ENCODE measurements around the gene BRSK2.

Gene BRSK2

DNA sequence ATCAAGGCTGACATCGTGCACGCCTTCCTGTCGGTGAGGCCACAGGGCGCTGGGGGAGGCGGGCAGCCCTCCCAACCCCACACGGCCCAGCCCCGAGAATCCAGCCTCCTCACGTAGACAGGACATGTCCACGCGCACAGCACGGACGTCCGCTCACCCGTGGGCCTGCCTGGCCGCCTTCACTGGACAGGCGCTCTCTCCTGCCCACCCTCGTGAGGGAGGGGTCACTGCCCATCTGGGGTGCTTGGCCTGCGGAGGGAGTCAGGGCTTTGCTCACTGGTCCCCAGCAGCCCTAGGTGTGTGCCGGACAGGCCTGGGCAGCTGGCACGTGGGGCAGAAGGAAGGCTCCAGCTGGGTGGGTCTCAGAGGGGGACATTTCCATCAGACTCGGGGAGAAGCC lies 64.8 kb downstream of the BRSK2 start:
- DNase-seq, result no peak

DNA sequence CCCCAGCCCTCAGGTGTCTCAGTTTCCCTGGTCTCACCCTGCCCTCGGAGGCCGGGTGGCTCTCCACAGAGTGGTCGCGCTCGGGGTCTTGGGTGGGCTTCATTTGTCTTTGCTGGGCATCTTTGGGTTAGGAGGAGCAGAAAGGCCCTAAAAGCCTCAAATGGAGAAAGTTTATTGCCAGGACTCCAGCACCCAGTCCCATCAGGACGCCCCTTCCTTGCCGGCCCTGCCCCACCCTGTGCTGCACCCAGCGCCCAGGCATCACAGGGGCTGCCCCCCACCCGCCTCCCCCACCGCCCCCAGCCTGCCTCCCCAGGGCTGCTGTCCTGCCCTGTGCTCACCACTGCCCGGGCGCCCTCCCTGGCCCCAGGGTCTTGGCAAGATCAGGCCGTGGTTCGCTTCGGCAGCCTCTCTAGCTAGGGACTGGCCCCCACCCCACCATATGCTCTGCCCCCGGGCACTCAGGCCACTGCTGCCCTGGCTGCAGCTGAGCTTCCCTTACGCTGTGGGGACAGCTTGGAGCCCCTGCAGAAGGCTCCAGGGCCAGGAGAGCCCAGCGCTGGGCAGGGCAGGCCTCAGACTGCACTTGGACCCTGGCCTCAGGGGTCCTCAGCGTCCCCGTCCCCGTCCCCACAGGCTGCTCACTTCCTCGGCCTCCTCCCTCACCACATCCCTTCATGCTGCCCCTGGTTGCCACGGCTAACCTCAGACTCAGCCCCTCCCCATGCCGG lies 65.5 kb downstream of the BRSK2 start:
- no peak for DNase-seq

DNA sequence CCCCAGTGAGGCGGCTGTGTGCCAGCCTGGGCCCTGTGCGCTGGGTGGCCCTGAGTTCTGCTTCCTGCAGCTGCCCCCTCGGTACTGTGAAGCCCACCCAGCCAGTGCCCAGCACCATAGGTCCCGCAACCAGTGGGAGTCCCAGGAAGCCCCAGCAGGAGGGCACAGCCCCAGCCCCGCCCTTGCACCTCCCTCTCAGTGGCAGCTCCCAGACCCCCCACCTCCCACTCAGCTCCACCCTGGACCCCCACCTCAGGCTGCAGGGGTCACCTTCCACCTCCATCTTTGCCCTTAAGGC lies 66.0 kb downstream of the BRSK2 start:
- DNase-seq, result no peak

DNA sequence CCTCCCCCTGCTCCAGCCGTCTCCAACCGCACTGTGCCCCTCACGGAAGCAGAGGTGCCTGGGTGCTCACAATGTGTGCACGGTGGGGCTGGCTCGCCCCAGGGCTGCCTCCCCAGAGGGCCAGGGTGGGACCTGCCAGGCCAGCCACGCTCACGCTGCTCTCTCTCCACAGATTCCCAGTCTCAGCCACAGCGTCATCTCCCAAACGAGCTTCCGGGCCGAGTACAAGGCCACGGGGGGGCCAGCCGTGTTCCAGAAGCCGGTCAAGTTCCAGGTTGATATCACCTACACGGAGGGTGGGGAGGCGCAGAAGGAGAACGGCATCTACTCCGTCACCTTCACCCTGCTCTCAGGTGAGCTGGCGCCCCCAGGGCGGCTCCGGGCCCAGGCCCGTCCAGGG lies 66.4 kb downstream of the BRSK2 start:
- no peak for DNase-seq

DNA sequence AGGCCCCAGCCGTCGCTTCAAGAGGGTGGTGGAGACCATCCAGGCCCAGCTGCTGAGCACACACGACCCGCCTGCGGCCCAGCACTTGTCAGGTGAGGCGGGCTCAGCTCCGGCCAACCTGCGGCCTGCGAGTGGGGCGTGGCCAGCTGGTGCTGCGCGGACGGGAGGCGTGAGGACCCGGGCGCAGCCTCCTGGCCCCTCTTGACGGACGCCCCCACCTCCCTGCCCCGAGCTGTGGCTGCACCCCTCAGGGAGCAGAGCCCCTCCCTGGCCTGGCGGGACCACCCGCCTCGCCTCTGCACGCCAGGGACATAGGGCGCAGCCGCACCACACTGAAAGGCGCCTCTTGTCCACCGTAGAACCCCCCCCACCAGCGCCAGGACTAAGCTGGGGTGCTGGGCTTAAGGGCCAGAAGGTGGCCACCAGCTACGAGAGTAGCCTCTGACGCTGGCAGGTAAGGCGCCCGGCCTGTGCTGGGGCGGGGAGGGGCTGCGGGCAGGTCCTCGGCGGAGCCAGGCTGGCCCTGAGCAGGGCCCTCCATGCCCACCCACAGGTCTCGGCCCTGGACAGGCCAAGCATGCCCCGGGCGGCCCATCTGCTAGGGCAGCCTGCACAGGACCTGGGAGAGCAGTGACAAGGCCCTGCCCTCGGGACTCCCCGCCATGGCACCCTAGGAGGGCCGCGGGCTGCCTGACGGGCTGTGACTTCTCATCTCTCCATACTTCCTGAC lies 67.0 kb downstream of the BRSK2 start:
- no peak for DNase-seq

DNA sequence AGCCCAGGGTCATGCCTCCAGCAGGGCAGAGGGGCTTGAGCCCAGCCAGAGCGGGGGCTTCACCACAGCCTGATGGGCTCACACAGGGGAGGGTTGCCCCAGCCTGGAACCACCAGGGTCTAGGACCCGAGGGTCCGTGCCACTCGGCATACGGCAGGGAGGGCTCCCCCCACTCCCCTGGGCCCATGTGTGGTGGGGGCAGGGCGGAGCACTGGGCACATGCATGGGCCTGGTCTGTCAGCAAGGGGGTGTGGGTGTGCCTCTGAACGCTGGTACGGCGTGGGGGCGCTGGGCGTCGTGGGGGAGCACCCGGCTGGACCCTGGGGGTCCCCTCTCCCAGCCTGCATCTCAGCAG lies 67.6 kb downstream of the BRSK2 start:
- DNase-seq, result no peak

DNA sequence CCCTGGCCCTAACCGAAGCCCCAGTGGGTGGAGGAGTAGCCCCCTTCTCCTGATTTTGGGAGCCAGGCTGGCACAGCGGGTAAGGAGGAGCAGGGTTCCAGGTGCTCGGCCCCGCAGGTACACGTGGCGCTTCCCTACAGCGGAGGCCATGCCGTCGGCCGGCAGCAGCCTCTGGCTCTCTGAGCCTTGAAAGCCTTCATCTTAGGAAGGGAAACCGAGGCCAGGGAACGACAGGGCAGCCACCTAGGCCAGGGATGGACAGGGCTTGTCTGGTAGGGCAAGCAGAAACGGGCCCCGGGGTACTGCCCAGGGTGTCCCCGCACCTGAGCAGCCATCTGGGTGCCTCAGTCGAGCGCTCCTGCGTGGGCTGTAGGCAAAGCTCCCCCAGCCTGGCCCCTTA lies 68.1 kb downstream of the BRSK2 start:
- DNase-seq, result no peak

DNA sequence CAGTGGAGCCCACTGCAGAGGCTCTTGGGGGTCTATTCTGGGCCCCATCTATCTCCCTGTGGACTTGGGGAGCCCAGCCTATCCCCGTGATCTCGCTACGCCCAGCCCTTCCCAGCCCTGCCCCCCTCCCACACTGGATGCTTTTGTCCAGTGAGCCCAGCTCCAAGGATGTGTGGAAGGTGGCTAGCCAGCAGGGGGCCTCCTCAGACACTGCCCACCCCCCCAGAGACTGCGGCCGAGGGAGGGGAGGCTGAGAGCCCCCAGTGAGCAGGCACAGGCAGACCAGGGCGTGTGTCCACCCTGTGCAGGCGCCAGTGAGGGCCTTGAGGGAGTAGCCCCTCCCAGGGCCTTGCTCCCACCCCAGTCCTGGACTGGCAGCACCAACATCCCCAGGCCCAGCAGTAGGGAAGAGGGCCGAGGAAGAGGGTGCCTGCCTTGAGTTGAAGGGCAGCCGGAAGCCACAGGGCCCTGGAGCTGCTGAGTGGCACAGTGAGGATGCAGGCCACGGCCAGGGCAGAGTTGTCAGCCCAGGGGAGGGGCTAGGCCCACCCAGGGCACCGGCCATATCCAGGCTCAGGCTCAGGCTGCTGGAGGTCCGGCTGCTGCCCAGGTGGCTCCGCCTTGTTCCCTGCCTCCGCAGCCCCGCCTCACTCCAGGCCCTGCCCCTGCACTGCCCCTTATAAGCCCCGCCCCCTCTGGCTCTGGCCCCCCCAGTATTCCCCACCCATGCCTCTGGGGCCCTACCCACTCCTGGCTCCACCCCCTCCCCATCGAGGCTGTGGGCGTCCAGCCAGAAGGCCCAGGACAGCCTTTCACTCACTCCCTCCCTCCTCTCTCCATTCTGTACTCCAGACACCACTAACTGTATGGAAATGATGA lies 68.8 kb downstream of the BRSK2 start:
- DNase-seq, result no peak

DNA sequence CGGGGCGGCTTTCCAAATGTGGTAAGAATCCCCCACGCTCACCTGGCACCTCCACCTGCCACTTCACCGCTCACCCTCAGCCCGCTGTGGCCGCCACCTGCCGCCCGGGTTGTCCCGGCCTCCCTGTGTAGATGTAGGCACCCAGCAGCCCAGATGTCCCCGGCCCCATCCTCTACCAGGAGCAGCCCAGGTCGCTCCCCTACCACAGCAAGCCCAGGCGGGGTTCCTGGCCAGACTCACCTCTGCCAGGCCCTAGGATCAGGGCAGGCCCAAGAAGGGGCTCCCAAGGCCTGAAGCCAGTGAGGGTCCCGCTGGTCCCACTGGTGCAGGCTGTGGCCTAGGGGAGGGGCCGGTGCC lies 69.5 kb downstream of the BRSK2 start:
- no peak for DNase-seq

DNA sequence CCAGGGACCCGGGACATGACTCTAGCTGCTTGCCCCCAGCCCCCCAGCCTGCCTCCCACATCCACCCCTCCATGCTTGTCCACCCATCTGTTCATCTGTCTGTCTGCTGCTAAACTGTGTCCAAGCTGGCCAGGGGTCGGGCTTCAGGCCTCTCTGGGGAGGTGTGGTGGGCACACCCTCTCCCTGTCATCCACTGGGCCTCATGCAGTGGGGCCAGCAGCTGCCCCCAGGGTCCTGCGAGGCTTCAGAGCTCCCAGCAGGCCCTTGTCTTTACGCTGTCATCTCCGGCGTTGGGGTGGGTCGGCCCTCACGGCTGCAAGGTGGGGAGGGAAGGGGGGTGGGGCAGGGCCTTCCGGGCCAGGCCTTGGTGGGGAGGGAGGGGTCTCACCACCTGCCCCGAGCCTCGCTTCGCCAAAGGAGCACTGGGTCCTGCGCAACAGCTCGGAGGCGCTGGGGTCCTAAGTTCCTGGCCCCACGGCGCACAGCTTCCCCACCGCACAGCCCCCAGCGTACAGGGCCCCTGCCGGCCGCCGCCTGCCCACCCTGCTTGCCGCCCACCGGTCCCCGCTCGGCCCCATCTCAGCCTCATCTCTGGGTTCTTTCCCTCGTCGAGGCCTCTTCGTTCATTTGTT lies 70.1 kb downstream of the BRSK2 start:
- DNase-seq, result no peak

DNA sequence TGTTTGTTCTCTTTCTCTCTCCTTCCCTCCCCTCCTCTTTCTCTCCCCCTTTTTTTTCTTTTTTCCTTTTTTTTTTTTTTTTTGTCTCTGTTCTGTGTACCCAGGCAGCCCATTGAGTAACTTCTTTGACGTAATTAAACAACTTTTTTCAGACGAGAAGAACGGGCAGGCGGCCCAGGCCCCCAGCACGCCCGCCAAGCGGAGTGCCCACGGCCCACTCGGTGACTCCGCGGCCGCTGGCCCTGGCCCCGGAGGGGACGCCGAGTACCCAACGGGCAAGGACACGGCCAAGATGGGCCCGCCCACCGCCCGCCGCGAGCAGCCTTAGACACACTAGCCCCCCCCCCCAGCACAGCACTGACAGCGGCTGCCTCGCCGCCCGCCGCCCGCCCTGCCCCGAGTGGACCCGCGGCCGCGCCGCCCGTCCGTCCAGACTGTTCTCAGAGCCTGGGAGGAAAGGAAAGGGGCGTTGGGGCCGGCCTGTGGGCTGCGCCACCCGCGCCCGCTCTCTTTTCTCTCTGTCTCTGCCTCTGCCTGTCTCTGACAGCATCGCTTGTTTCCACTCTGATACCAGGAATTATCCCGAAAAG lies 70.8 kb downstream of the BRSK2 start:
- no peak for DNase-seq

DNA sequence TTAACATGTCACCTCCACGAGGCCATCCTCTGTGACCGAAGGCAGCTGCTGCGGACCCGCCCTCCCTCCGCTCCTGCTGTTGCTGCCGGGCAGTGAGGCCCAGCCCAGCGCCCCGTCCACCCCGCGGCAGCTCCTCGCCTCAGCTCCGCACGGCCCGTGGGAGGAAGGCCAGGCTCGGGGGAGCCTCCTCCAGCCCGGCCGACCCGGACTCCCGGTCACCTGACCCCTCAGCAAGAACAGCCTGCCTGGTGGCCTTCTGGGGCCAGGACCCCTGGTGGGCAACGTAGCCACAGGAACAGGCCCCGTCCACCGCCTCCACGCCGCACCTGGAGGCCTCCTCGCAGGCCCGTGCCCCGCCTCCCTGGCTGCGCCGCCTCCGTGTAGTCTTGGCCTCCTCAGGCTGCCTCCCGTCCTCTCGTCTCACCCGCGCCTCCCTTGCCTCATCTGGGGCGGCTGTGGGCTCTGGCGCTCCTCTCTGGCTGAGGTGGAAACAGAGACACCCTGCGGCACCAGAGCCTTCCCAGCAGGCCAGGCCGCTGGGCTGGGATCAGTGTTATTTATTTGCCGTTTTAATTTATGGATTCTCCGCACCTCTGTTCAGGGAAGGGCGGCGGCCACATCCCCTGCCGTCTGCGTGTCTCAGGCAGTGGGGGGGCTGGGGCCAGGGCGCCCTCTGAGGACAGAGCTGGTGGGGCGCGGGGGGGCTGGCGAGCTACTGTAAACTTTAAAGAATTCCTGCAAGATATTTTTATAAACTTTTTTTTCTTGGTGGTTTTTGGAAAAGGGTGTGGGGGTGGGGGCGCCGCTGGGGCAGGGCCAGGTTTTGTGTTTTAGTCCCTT lies 71.5 kb downstream of the BRSK2 start:
- no peak for DNase-seq

DNA sequence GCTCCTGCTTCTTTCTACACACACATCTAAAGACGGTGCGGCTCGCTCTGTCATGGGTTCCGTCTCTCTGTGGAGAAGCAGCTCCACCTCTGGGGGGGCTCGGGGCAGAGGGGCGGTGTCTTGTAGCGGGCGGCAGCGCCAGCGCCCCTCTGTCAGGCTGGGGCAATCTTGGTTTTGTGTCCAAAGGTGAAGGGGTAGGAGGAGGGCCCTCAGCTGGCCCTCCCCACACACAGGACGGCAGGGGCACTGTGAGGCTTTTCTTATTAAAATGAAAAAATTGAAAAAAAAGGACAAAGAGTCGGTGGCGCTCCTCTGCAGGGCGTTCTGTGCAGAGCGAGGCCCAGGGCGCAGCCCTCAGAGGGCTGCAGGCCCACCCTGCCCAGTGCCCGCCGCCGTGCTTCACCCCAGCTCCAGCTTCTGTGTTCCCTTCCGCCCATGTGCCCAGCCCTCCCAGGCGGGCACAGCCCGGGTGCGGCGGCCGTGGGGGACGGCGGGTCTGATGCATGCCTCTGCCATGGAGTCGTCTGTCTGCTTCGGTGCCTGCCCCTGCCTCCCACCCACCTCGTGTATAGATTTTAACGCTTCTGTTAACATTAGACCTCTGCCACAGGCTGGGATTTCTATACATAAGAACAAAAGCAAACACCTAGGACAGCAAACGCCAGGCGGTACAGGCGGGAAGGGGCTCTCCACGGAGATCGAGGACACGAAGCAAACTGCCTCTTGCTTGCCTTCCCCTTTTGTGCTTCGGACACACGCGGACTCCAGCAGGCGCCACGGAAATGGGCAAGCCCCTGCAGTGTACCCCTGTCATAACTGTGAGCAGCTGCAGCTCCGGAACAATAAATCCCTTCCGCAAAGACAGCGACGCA lies 72.3 kb downstream of the BRSK2 start:
- DNase-seq, result no peak

DNA sequence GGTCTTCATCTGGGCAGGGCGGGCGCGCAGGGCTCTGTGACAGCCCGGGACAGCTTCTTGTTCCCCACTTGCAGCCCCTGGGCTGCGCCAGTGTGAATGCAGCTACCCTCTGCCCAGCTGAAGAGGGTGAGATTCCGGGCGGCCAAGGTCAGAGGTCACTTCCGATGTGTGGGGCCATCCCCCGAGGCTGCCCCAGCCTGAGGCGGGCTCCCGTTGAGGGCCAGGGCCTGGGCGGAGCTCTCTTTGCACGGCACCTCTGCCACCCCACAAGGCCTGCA lies 72.9 kb downstream of the BRSK2 start:
- no peak for DNase-seq

DNA sequence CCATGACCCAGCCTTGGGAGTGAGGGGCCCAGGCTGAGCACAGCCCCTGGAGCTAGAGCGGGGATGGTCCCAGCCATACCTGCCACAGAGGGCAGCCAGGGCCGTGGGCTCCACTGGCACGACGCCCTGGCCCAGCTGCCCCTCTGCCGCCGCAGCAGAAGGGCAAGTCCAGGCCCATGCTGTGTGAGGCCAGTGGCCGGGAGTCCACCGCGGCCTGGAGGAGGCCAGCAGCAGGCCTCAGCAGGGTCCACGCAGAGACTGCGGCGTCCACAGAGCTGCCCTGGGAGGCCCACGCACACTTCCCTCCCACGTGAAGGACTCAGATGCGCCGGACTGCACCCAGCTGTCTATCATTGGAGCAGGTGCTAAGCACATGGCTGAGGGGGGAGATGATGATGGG lies 73.3 kb downstream of the BRSK2 start:
- no peak for DNase-seq

DNA sequence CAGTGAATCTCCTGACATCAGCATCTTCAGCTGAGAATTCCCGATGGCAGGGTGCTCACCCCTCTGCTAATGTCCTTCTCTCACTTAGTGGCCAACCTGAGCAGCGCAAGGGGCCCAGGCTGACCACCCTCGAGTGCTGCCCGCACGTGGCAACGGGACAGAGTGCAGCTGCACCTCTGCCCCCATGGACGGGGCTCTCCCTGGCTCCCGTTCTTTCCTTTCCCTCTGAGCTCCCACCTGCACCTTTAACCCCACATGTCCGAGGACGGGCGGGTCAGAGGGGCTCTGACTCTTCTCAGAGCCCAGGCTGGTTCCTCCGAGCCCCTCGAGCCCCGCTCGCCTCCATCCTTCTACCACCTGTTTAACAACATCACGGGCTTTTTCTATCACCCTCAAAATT lies 77.0 kb downstream of the BRSK2 start:
- no peak for DNase-seq

DNA sequence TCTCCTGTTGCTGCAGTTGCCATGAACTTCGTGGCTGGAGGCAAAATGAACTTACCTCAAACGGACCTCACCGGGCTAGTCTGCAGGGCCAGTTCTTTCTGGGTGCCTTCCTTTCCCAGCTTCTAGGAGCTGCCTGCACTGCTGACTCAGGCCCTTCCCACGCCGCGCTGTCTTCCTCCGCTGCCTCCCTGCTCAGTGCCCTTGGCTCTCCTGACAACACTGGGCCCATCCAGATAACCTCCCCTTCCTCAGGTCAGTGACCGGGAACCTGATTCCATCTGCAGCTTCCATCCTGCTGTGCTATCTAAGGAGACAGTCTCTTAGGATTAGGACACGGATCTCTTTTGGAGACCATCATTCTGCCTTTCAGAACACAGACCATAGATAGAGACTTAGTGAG lies 77.5 kb downstream of the BRSK2 start:
- no peak for DNase-seq

DNA sequence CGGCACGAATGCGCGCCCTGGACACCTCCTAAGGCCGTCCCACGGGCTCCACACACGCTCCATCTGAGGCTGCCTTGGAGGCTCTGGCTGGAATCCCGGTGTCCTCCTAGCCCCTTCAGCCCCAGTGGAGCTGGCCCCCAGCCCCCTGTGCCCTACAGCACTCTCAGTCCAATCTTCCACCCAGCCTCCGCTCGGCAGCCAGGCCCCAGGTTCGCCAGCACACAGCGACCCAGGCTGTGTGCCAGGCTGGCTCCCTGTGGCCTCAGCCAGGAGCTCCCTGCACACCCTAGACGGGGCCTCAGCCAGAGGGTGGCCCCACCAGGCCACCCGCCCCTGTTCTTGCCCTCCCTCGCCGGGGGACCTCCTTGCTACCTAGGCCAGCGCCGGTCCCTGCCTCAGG lies 78.3 kb downstream of the BRSK2 start:
- no peak for DNase-seq

DNA sequence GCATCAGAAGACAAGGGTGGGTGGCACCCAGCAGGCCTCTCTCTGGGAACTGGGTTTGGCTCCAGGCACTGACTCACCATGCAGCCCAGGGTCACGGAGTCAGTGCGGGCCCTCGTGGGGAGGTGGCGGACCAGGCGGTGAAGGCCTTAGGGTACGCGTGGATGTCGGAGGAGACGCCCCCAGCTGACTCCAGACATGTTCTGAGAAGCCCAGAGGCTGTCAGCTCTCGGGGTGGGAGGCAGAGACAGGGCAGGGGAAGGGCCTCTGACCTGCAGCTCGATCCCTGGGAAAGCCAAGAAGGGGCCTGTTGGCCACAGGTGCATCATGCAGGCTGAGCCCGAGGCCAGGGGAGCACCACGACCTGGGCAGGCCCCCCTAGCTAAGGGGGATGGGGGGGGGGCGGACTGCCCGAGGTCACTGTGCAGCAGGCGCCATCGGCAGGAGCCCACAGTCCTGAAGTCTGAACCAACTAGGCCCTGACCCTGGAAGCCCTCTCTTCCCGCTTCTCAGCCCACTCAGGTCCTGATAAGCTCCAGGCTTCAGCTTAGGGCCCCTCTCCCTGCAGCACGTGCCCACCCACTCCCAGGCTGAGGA lies 78.8 kb downstream of the BRSK2 start:
- no peak for DNase-seq

DNA sequence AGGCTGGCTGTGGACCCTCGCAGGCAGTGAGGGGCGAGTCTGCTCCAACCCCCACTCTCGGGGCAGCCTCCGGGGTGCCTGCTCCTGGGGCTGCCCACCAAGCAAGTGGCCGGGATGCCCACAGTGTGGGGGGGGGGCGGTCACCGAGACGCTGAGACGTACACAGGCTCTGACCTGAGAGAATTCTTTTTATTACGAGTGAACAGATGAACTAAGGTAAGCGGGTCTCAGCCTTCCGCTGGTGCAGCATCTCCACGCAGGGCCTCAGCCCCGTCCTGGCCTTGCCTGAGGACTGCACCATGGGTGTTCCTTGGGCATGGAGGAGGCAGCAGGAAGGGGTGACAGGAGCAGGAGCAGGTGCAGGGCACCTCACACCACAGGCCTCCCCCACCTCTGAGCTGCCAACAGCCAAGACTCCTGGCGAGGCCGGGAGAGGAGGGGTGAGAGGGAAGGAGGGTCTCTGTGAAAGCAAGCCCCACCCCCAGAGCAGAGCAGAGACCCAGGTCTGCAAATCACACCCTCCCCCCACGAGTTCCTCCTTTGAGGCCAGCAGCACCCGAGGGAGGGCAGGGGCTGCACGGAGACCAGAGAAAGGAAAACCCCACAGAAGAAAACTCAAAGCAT lies 79.7 kb downstream of the BRSK2 start:
- no peak for DNase-seq

Data from NCI-H1048 (cell line).